Motor neuron (in vitro differentiated cells): ENCODE results near the gene ARHGEF5. TPM values are rescaled to one million over a fixed set of nuclear protein-coding genes. Genes with fewer than 3 reads are reported as not detected.

Source experiments
- ATAC-seq, 8 experiments: fragments of 200-7000 bp; cut with Tn5 transposase; replicated peaks in 6 of 8; 2 replicates each; pipeline ENCODE4 v1.8.0; 2021; ENCODE audit warnings: mild to moderate bottlenecking in 8 of 8, moderate library complexity in 8 of 8
- H3K27ac ChIP-seq, 2 donors: fragments of 250-450 bp; sonication (Bioruptor Pico); 2 replicates each; pipeline ENCODE4 v1.9.0; 2021; ENCODE audit warnings: antibody characterized with exemption in 2 of 2, mild to moderate bottlenecking in 2 of 2, moderate library complexity in 1 of 2
- H3K4me1 ChIP-seq, 2 donors: fragments of 250-450 bp; sonication (Bioruptor Pico); replicated peaks in 1 of 2; 2 replicates each; pipeline ENCODE4 v1.6.1; 2021; ENCODE audit warnings: antibody characterized with exemption in 2 of 2, mild to moderate bottlenecking in 2 of 2, moderate library complexity in 1 of 2
- H3K4me3 ChIP-seq, 5 donors: fragments of 250-450 bp; sonication (Bioruptor Pico); 2 replicates each; pipeline ENCODE4 v1.9.0; 2021; ENCODE audit warnings: antibody characterized with exemption in 5 of 5, mild to moderate bottlenecking in 5 of 5, moderate library complexity in 4 of 5
- WGBS, 10 experiments: fragments of 450-650 bp; shearing (Covaris generic); methylation state at CpG; one replicate each; pipeline ENCODE4 v1.0.0; 2022; 5-methylcytosine and 5-hydroxymethylcytosine counted together
- in situ Hi-C, 9 experiments: fragments of 400-800 bp; cut with MboI; loops; one replicate each; pipeline ENCODE4 v1.15.0; 2021; ENCODE audit warnings: low sequenced_read_pairs in 9 of 9, low pct_unique_long_range_greater_than_20kb in 2 of 9; ENCODE audit not compliant: unreplicated experiment in 9 of 9
- total RNA-seq, 8 experiments: library from RNA; unstranded; fragments of 300-600 nt; gene quantifications; 2 replicates each; pipeline versions ENCODE4 v1.2.3 to v1.2.4, GENCODE V29; 2022

The ARHGEF5 gene
- total RNA-seq, 8 experiments from 2014 or later = 0.13 to 1.1 (median 0.57) TPM; not detected in 1

- Histone ChIP-seq H3K4me3 (no peak overlapping the region), H3K27ac (no peak overlapping the region), H3K4me1 (no peaks in the 10 kb centered on the region)
- in situ Hi-C loops = no loop called here
- no peak for ATAC-seq
- 80 to 100% (median 96%) methylated on average over 1 to 4 of the region's 4 CpGs; no CpG with 5 or more reads in 3 of the 10 experiments for WGBS, 10 experiments
Observed at GRCh38 chr7:144391014-144391413, 35.8 kb downstream of the ARHGEF5 start.

GRCh38 chr7:144391823-144392255 lies 36.6 kb downstream of the ARHGEF5 start:
- 0 to 36% (median 13%) methylated on average over 1 to 8 of the region's 8 CpGs for WGBS, 10 experiments
- in situ Hi-C loops = no loop called here
- ATAC-seq = peak; percentile 42 to 87 (median 66)
- H3K27ac ChIP-seq = no peak overlapping the region
- no peak overlapping the region for H3K4me3 ChIP-seq
- no peaks in the 10 kb centered on the region for H3K4me1 ChIP-seq

GRCh38 chr7:144397086-144397485 lies 41.9 kb downstream of the ARHGEF5 start:
- no peaks in the 10 kb centered on the region for H3K4me1 ChIP-seq
- WGBS, 10 experiments = 20 to 50% methylated on average over 1 of the region's 4 CpGs; no CpG with 5 or more reads in 8 of the 10 experiments
- no peak overlapping the region for H3K4me3 ChIP-seq
- ATAC-seq = no peak
- in situ Hi-C loops = no loop called here
- H3K27ac ChIP-seq = no peak overlapping the region

- no peak for ATAC-seq
- in situ Hi-C loops = no loop called here
- H3K4me3 ChIP-seq = no peak overlapping the region
Observed at GRCh38 chr7:144398291-144398690, 43.1 kb downstream of the ARHGEF5 start.

GRCh38 chr7:144398911-144399310 lies 43.7 kb downstream of the ARHGEF5 start:
- in situ Hi-C loops = no loop called here
- ATAC-seq = no peak

More at GRCh38 chr7:144398291-144398690, 43.1 kb downstream of the ARHGEF5 start:
- 46 to 100% (median 78%) methylated on average over 1 to 5 of the region's 9 CpGs; no CpG with 5 or more reads in 4 of the 10 experiments for WGBS, 10 experiments
- Histone ChIP-seq H3K27ac (no peak overlapping the region), H3K4me1 (no peaks in the 10 kb centered on the region)

GRCh38 chr7:144399946-144400345 lies 44.7 kb downstream of the ARHGEF5 start:
- no peak overlapping the region for H3K4me3 ChIP-seq

More at GRCh38 chr7:144398911-144399310, 43.7 kb downstream of the ARHGEF5 start:
- WGBS, 10 experiments = 100% methylated on average over 1 of the region's 6 CpGs; no CpG with 5 or more reads in 9 of the 10 experiments
- H3K4me1 ChIP-seq = no peaks in the 10 kb centered on the region
- H3K4me3 ChIP-seq = no peak overlapping the region
- H3K27ac ChIP-seq = no peak overlapping the region

GRCh38 chr7:144401490-144401889 lies 46.3 kb downstream of the ARHGEF5 start:
- 0 to 86% (median 81%) methylated on average over 1 to 5 of the region's 5 CpGs; no CpG with 5 or more reads in 4 of the 10 experiments for WGBS, 10 experiments
- in situ Hi-C loops = no loop called here

More at GRCh38 chr7:144399946-144400345, 44.7 kb downstream of the ARHGEF5 start:
- 40 to 90% (median 71%) methylated on average over 1 to 8 of the region's 11 CpGs; no CpG with 5 or more reads in 3 of the 10 experiments for WGBS, 10 experiments
- Histone ChIP-seq H3K27ac (no peak overlapping the region), H3K4me1 (no peaks in the 10 kb centered on the region)
- ATAC-seq = no peak
- in situ Hi-C loops = no loop called here

GRCh38 chr7:144403102-144403501 lies 47.9 kb downstream of the ARHGEF5 start:
- Histone ChIP-seq H3K27ac (no peak overlapping the region), H3K4me1 (no peaks in the 10 kb centered on the region), H3K4me3 (no peak overlapping the region)
- in situ Hi-C loops = no loop called here
- ATAC-seq = no peak
- WGBS, 10 experiments = 60 to 100% (median 60%) methylated on average over 1 of the region's 11 CpGs; no CpG with 5 or more reads in 6 of the 10 experiments

More at GRCh38 chr7:144401490-144401889, 46.3 kb downstream of the ARHGEF5 start:
- Histone ChIP-seq H3K4me1 (no peaks in the 10 kb centered on the region), H3K4me3 (no peak overlapping the region), H3K27ac (no peak overlapping the region)
- ATAC-seq = no peak

GRCh38 chr7:144403649-144404061 lies 48.5 kb downstream of the ARHGEF5 start, which contains the start of gene NOBOX:
TSS of gene NOBOX (minus strand) at chr7:144403693.
- no peak within 1 kb of the TSS for H3K4me3 ChIP-seq
- no CpG with 5 or more reads among the region's 39 CpGs for WGBS, 10 experiments
- no peaks in the 10 kb centered on the region for H3K4me1 ChIP-seq
- H3K27ac ChIP-seq = no peak within 1 kb of the TSS
- no peak for ATAC-seq
- in situ Hi-C loops = no loop called here

- H3K27ac ChIP-seq = no peak overlapping the region
- 0 to 93% (median 71%) methylated on average over 1 to 4 of the region's 4 CpGs; no CpG with 5 or more reads in 2 of the 10 experiments for WGBS, 10 experiments
- no peak overlapping the region for H3K4me3 ChIP-seq
- ATAC-seq = no peak
- in situ Hi-C loops = no loop called here
- no peaks in the 10 kb centered on the region for H3K4me1 ChIP-seq
Observed at GRCh38 chr7:144404946-144405345, 49.7 kb downstream of the ARHGEF5 start.

- in situ Hi-C loops = no loop called here
- Histone ChIP-seq H3K27ac (no peak overlapping the region), H3K4me1 (peaks cover 0 to 5% of the 10 kb centered on the region in 2 donors), H3K4me3 (no peak overlapping the region)
- no peak for ATAC-seq
- 10 to 100% (median 76%) methylated on average over 2 to 10 of the region's 12 CpGs for WGBS, 10 experiments
Observed at GRCh38 chr7:144407266-144407931, 52.2 kb downstream of the ARHGEF5 start.

GRCh38 chr7:144408121-144408520 lies 52.9 kb downstream of the ARHGEF5 start:
- peaks cover 0 to 5% of the 10 kb centered on the region in 2 donors for H3K4me1 ChIP-seq
- H3K4me3 ChIP-seq = no peak overlapping the region
- in situ Hi-C loops = no loop called here
- ATAC-seq = peak in 3 of 8 experiments; percentile 19 to 95 (median 74)
- 0 to 100% (median 24%) methylated on average over 1 to 3 of the region's 3 CpGs; no CpG with 5 or more reads in 3 of the 10 experiments for WGBS, 10 experiments
- no peak overlapping the region for H3K27ac ChIP-seq

GRCh38 chr7:144410441-144410840 lies 55.2 kb downstream of the ARHGEF5 start:
- in situ Hi-C loops = no loop called here
- Histone ChIP-seq H3K4me1 (peaks cover 0 to 5% of the 10 kb centered on the region in 2 donors), H3K27ac (no peak overlapping the region), H3K4me3 (no peak overlapping the region)
- ATAC-seq = peak in 3 of 8 experiments; percentile 7 to 63 (median 54)
- WGBS, 10 experiments = 0 to 100% (median 33%) methylated on average over 1 to 4 of the region's 4 CpGs; no CpG with 5 or more reads in 3 of the 10 experiments
